H9 (cell line): ENCODE data around the gene FBXO10. TPM values are rescaled to one million over a fixed set of nuclear protein-coding genes. Genes with fewer than 3 reads are reported as not detected.

Source experiments
- DNase-seq: peaks from one replicate; pipeline ENCODE4 v3.0.0-alpha.2; 2017
- H2AFZ ChIP-seq: one replicate; pipeline ENCODE4 v1.6.1; 2013; ENCODE audit warnings: mild to moderate bottlenecking, low read length, control low read depth, moderate library complexity
- H2AK5ac ChIP-seq: 2 replicates; pipeline ENCODE4 v1.6.1; 2013; ENCODE audit warnings: low read length, control low read depth, mixed read lengths; ENCODE audit not compliant: insufficient read length
- H2BK120ac ChIP-seq: one replicate; pipeline ENCODE4 v1.6.1; 2013; ENCODE audit warnings: low read depth, mild to moderate bottlenecking, low read length, control low read depth, inconsistent platforms; ENCODE audit not compliant: poor library complexity, severe bottlenecking
- H2BK12ac ChIP-seq: 2 replicates; pipeline ENCODE4 v1.6.1; 2013; ENCODE audit warnings: low read length, control low read depth, mixed read lengths, low read depth; ENCODE audit not compliant: insufficient read length
- H2BK15ac ChIP-seq: 2 replicates; pipeline ENCODE4 v1.6.1; 2013; ENCODE audit warnings: low read depth, low read length, control low read depth
- H2BK20ac ChIP-seq: one replicate; pipeline ENCODE4 v1.6.1; 2013; ENCODE audit warnings: low read depth, mild to moderate bottlenecking, low read length, control low read depth, inconsistent platforms; ENCODE audit not compliant: poor library complexity, severe bottlenecking
- H2BK5ac ChIP-seq: 2 replicates; pipeline ENCODE4 v1.6.1; 2013; ENCODE audit warnings: low read length, control low read depth, mixed read lengths; ENCODE audit not compliant: insufficient read length
- H3K14ac ChIP-seq: 2 replicates; pipeline ENCODE4 v1.6.1; 2013; ENCODE audit warnings: low read length, control low read depth; ENCODE audit not compliant: insufficient read depth
- H3K18ac ChIP-seq: 2 replicates; pipeline ENCODE4 v1.6.1; 2013; ENCODE audit warnings: low read depth, mild to moderate bottlenecking, mixed read lengths, low read length, control low read depth; ENCODE audit not compliant: insufficient read length
- H3K23ac ChIP-seq: 2 replicates; pipeline ENCODE4 v1.6.1; 2013; ENCODE audit warnings: low read length, control low read depth, mixed read lengths, low read depth; ENCODE audit not compliant: insufficient read length
- H3K23me2 ChIP-seq: 2 replicates; pipeline ENCODE4 v1.6.1; 2013; ENCODE audit warnings: low read depth, mild to moderate bottlenecking, mixed read lengths, low read length, control low read depth; ENCODE audit not compliant: insufficient read length, poor library complexity, severe bottlenecking
- H3K27ac ChIP-seq: 2 replicates; pipeline ENCODE4 v1.5.1; 2013; ENCODE audit warnings: low read length, control low read depth, mixed read lengths, low read depth; ENCODE audit not compliant: insufficient read length
- H3K27me3 ChIP-seq: 2 replicates; pipeline ENCODE4 v1.6.1; 2013; ENCODE audit warnings: low read length, control low read depth, inconsistent platforms; ENCODE audit not compliant: insufficient read depth
- H3K4ac ChIP-seq: 2 replicates; pipeline ENCODE4 v1.6.1; 2013; ENCODE audit warnings: low read depth, mild to moderate bottlenecking, control low read depth, inconsistent platforms, low read length, moderate library complexity
- H3K4me1 ChIP-seq: 2 replicates; pipeline ENCODE4 v1.6.1; 2013; ENCODE audit warnings: low read length, control low read depth, inconsistent platforms; ENCODE audit not compliant: insufficient read depth
- H3K4me2 ChIP-seq: 2 replicates; pipeline ENCODE4 v1.6.1; 2013; ENCODE audit warnings: low read length, control low read depth, mixed read lengths; ENCODE audit not compliant: insufficient read length, insufficient read depth
- H3K56ac ChIP-seq: 2 replicates; pipeline ENCODE4 v1.6.1; 2013; ENCODE audit warnings: low read depth, mild to moderate bottlenecking, mixed read lengths, low read length, control low read depth; ENCODE audit not compliant: insufficient read length
- H3K79me1 ChIP-seq: 2 replicates; pipeline ENCODE4 v1.6.1; 2013; ENCODE audit warnings: low read depth, mild to moderate bottlenecking, moderate library complexity, low read length, control low read depth, inconsistent platforms; ENCODE audit not compliant: insufficient read depth, poor library complexity, severe bottlenecking
- H3K79me2 ChIP-seq: 2 replicates; pipeline ENCODE4 v1.6.1; 2013; ENCODE audit warnings: low read length, control low read depth, inconsistent platforms; ENCODE audit not compliant: insufficient read depth
- H3K9ac ChIP-seq: 2 replicates; pipeline ENCODE4 v1.6.1; 2013; ENCODE audit warnings: low read length, control low read depth, mixed read lengths; ENCODE audit not compliant: insufficient read length; ENCODE audit errors: extremely low read depth
- H3K9me3 ChIP-seq: one replicate; pipeline ENCODE4 v1.6.1; 2013; ENCODE audit warnings: low read depth, low read length, inconsistent platforms; ENCODE audit not compliant: control insufficient read depth
- H3T11ph ChIP-seq: one replicate; pipeline ENCODE4 v1.6.1; 2013; ENCODE audit warnings: mild to moderate bottlenecking, low read length, control low read depth, inconsistent platforms
- H4K20me1 ChIP-seq: one replicate; pipeline ENCODE4 v1.6.1; 2013; ENCODE audit not compliant: control insufficient read depth, insufficient read length, insufficient read depth
- H4K5ac ChIP-seq: 2 replicates; pipeline ENCODE4 v1.6.1; 2013; ENCODE audit warnings: low read depth, mild to moderate bottlenecking, mixed read lengths, low read length, control low read depth; ENCODE audit not compliant: insufficient read length
- H4K8ac ChIP-seq: replicated peaks from 2 replicates; pipeline ENCODE4 v1.6.1; 2013; ENCODE audit warnings: low read length, control low read depth, mixed read lengths, low read depth; ENCODE audit not compliant: insufficient read length
- H4K91ac ChIP-seq: 2 replicates; pipeline ENCODE4 v1.6.1; 2013; ENCODE audit warnings: low read depth, mild to moderate bottlenecking, moderate library complexity, mixed read lengths, low read length, control low read depth; ENCODE audit not compliant: insufficient read length
- H3K27ac Mint-ChIP-seq, 3 experiments: 2 replicates in 2 of 3; 3 replicates in 1 of 3; pipeline ENCODE4 v1.8.0; 2020 to 2021; ENCODE audit warnings: mixed read lengths in 3 of 3, mild to moderate bottlenecking in 1 of 3, moderate library complexity in 1 of 3
- H3K27me3 Mint-ChIP-seq: 2 replicates; pipeline ENCODE4 v1.8.0; 2021; ENCODE audit warnings: low read depth, mild to moderate bottlenecking, moderate library complexity, mixed read lengths
- H3K36me3 Mint-ChIP-seq, 3 experiments: 2 replicates in 2 of 3; 3 replicates in 1 of 3; pipeline ENCODE4 v1.8.0; 2020 to 2021; ENCODE audit warnings: low read depth in 3 of 3, mixed read lengths in 3 of 3; ENCODE audit not compliant: insufficient read depth in 1 of 3
- H3K4me1 Mint-ChIP-seq, 2 experiments: 2 replicates each; pipeline ENCODE4 v1.8.0; 2020; ENCODE audit warnings: mixed read lengths in 2 of 2
- H3K4me3 Mint-ChIP-seq, 2 experiments: 2 replicates in 1 of 2; 3 replicates in 1 of 2; pipeline ENCODE4 v1.8.0; 2020 to 2021; ENCODE audit warnings: mild to moderate bottlenecking in 2 of 2, mixed read lengths in 2 of 2, moderate library complexity in 1 of 2
- H3K9me3 Mint-ChIP-seq, 2 experiments: 2 replicates in 1 of 2; 3 replicates in 1 of 2; pipeline ENCODE4 v1.8.0; 2020; ENCODE audit warnings: mild to moderate bottlenecking in 2 of 2, mixed read lengths in 2 of 2, moderate library complexity in 1 of 2
- CTCF ChIP-seq: fragments of 200-600 bp; sonication (generic); conservative IDR thresholded peaks from 3 replicates; pipeline ENCODE4 v1.8.0; 2021; ENCODE audit warnings: antibody characterized with exemption, mild to moderate bottlenecking
- WGBS: extraction: QIAGEN DNeasy Blood & Tissue Kit; methylation state at CpG from one replicate; pipeline ENCODE4 v1.1.7; 2013; ENCODE audit warnings: missing lambda C conversion rate, low lambda C conversion rate, mixed read lengths; ENCODE audit not compliant: insufficient read length; ENCODE audit errors: extremely low coverage; 5-methylcytosine and 5-hydroxymethylcytosine counted together
- total RNA-seq: library from RNA; stranded (reverse); gene quantifications from 2 replicates; pipeline ENCODE4 v1.2.1, GENCODE V29; 2021

Gene FBXO10
- total RNA-seq, 1 experiment from 2014 or later: 16.8 TPM

GRCh38 chr9:37587521-37587920 lies 11.3 kb upstream of the FBXO10 start:
- H3K9ac ChIP-seq: no peak overlapping the region
- no peak overlapping the region for H3K27ac ChIP-seq
- H2BK12ac ChIP-seq: no peak overlapping the region
- no peak overlapping the region for H3K23ac ChIP-seq
- peaks cover 0 to 6% of the 10 kb centered on the region in 2 experiments; a peak in 1 of 5 replicates for H3K9me3 Mint-ChIP-seq
- no peak overlapping the region for H2AFZ ChIP-seq
- peaks cover 9% of the 10 kb centered on the region for H3K27me3 Mint-ChIP-seq
- no peak overlapping the region for H4K5ac ChIP-seq
- no peak overlapping the region for H2BK5ac ChIP-seq
- no peak overlapping the region for H2BK20ac ChIP-seq
- H3K4me1 ChIP-seq: no peaks in the 10 kb centered on the region; the same call in 1 of the 2 replicates
- H3K36me3 Mint-ChIP-seq: peaks cover 29 to 70% (median 64%) of the 10 kb centered on the region in 3 experiments; a peak in 6 of 7 replicates
- no peak overlapping the region for H2BK15ac ChIP-seq
- H4K20me1 ChIP-seq: no peaks in the 10 kb centered on the region
- no peak overlapping the region for H2BK120ac ChIP-seq
- H3K4me3 Mint-ChIP-seq: no peak overlapping the region
- H4K8ac ChIP-seq: no peak overlapping the region
- H3K4ac ChIP-seq: no peak overlapping the region
- H3K18ac ChIP-seq: no peak overlapping the region
- H3K79me2 ChIP-seq: peaks cover 21% of the 10 kb centered on the region
- no peak overlapping the region for H4K91ac ChIP-seq
- peaks cover 15% of the 10 kb centered on the region for H3K79me1 ChIP-seq
- no peak overlapping the region for H3K14ac ChIP-seq
- H3T11ph ChIP-seq: no peak overlapping the region
- H3K4me1 Mint-ChIP-seq: peaks cover 8 to 23% of the 10 kb centered on the region in 2 experiments
- no peak overlapping the region for H3K56ac ChIP-seq
- no peaks in the 10 kb centered on the region for H3K9me3 ChIP-seq
- no CpG with 5 or more reads among the region's 4 CpGs for WGBS
- no peak for DNase-seq
- H3K23me2 ChIP-seq: no peaks in the 10 kb centered on the region
- no peak for TF ChIP-seq CTCF
- H3K4me2 ChIP-seq: no peak overlapping the region
- no peak overlapping the region for H3K27ac Mint-ChIP-seq
- no peaks in the 10 kb centered on the region for H3K27me3 ChIP-seq
- no peak overlapping the region for H2AK5ac ChIP-seq
